K562 (cell line): ENCODE data around the gene KRTAP4-12.

Experiments used
- COPS2 ChIP-seq: fragments of 450-650 bp; conservative IDR thresholded peaks from 2 replicates; pipeline ENCODE4 v1.6.1; 2016; ENCODE audit warnings: mild to moderate bottlenecking, moderate library complexity
- FOS ChIP-seq: IDR thresholded peaks from 3 replicates; pipeline ENCODE4 v1.6.1; 2011; ENCODE audit not compliant: insufficient read length; ENCODE audit errors: extremely low read depth
- FOXM1 ChIP-seq, 2 experiments: fragments of 450-650 bp in 1 of 2; sonication (generic) in 1 of 2; formaldehyde crosslinking in 1 of 2; IDR thresholded peaks; 2 replicates each; pipeline versions ENCODE4 v1.6.1 to v1.9.0; 2017 to 2022; ENCODE audit warnings: low read depth in 2 of 2, mild to moderate bottlenecking in 2 of 2, missing genetic modification reagents in 1 of 2, moderate library complexity in 1 of 2
- KDM1A ChIP-seq, 2 experiments: fragments of 450-650 bp; IDR thresholded peaks; 2 replicates each; pipeline ENCODE4 v1.6.1; 2016; ENCODE audit warnings: mild to moderate bottlenecking in 2 of 2
- RFX5 ChIP-seq: IDR thresholded peaks from 2 replicates; pipeline ENCODE4 v1.6.1; 2011; ENCODE audit warnings: low read depth, mild to moderate bottlenecking, improper control_type of control experiment, low read length
- ZBTB17 ChIP-seq: fragments of 450-650 bp; formaldehyde crosslinking; IDR thresholded peaks from 2 replicates; pipeline ENCODE4 v1.4.0; 2020; ENCODE audit warnings: mild to moderate bottlenecking
- ZBTB8A ChIP-seq: fragments of 450-650 bp; IDR thresholded peaks from 2 replicates; pipeline ENCODE4 v1.6.1; 2018; ENCODE audit warnings: mild to moderate bottlenecking, moderate library complexity; ENCODE audit not compliant: partially characterized antibody
- ZNF12 ChIP-seq: sonication (generic); formaldehyde crosslinking; IDR thresholded peaks from 2 replicates; pipeline ENCODE4 v1.4.0; 2020; ENCODE audit warnings: mild to moderate bottlenecking, missing genetic modification reagents
- ZNF143 ChIP-seq: sonication (generic); formaldehyde crosslinking; IDR thresholded peaks from 2 replicates; pipeline ENCODE4 v1.9.0; 2022; ENCODE audit warnings: mild to moderate bottlenecking, missing genetic modification reagents
- ZNF324 ChIP-seq: fragments of 250-450 bp; sonication (Bioruptor Pico); IDR thresholded peaks from 2 replicates; pipeline ENCODE4 v1.4.0; 2020; ENCODE audit warnings: mild to moderate bottlenecking
- ZNF512 ChIP-seq: IDR thresholded peaks from 2 replicates; pipeline ENCODE4 v1.6.1; 2016; ENCODE audit warnings: missing genetic modification characterization, missing compliant biosample characterization
- TF ChIP-seq, protein P1 (sequence below): fragments of 150-350 bp; conservative IDR thresholded peaks from 2 replicates; pipeline ENCODE4 v1.6.1; 2014; ENCODE audit warnings: low read length
- TF ChIP-seq, protein P2 (sequence below), 3 experiments: IDR thresholded peaks in 2 of 3; conservative IDR thresholded peaks in 1 of 3; 2 replicates each; pipeline ENCODE4 v1.5.1; 2011 to 2012; ENCODE audit warnings: low read length in 3 of 3, mild to moderate bottlenecking in 3 of 3, control low read depth in 2 of 3, improper control_type of control experiment in 1 of 3, inconsistent platforms in 1 of 3, low read depth in 1 of 3, mixed read lengths in 1 of 3, moderate library complexity in 1 of 3; ENCODE audit not compliant: insufficient read depth in 2 of 3
- TF ChIP-seq, protein P3 (sequence below), 2 experiments: IDR thresholded peaks; 2 replicates each; pipeline ENCODE4 v1.6.1; 2012; ENCODE audit warnings: improper control_type of control experiment in 2 of 2, low read depth in 2 of 2, low read length in 2 of 2, borderline replicate concordance in 1 of 2

GRCh38 chr17:41141361-41141760 lies 17.4 kb upstream of the KRTAP4-12 start:
- TF ChIP-seq ZNF324 (CRISPR knock-in tag) (no peak), KDM1A (IDR thresholded peaks at IDR 0.05) (no peak), ZNF512 (tag) (no peak), ZBTB17 (CRISPR knock-in tag) (no peak), FOS (no peak), FOXM1 (IDR thresholded peaks at IDR 0.05; ENCODE audit: low read depth) (no peak), FOXM1 (CRISPR knock-in tag; IDR thresholded peaks at IDR 0.05; ENCODE audit: low read depth) (no peak), COPS2 (no peak), ZNF12 (no peak), ZNF143 (no peak), RFX5 (no peak), ZBTB8A (no peak)
- TF ChIP-seq, protein P1, sequence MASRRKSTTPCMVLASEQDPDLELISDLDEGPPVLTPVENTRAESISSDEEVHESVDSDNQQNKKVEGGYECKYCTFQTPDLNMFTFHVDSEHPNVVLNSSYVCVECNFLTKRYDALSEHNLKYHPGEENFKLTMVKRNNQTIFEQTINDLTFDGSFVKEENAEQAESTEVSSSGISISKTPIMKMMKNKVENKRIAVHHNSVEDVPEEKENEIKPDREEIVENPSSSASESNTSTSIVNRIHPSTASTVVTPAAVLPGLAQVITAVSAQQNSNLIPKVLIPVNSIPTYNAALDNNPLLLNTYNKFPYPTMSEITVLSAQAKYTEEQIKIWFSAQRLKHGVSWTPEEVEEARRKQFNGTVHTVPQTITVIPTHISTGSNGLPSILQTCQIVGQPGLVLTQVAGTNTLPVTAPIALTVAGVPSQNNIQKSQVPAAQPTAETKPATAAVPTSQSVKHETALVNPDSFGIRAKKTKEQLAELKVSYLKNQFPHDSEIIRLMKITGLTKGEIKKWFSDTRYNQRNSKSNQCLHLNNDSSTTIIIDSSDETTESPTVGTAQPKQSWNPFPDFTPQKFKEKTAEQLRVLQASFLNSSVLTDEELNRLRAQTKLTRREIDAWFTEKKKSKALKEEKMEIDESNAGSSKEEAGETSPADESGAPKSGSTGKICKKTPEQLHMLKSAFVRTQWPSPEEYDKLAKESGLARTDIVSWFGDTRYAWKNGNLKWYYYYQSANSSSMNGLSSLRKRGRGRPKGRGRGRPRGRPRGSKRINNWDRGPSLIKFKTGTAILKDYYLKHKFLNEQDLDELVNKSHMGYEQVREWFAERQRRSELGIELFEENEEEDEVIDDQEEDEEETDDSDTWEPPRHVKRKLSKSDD = no peak
- TF ChIP-seq, protein P2, sequence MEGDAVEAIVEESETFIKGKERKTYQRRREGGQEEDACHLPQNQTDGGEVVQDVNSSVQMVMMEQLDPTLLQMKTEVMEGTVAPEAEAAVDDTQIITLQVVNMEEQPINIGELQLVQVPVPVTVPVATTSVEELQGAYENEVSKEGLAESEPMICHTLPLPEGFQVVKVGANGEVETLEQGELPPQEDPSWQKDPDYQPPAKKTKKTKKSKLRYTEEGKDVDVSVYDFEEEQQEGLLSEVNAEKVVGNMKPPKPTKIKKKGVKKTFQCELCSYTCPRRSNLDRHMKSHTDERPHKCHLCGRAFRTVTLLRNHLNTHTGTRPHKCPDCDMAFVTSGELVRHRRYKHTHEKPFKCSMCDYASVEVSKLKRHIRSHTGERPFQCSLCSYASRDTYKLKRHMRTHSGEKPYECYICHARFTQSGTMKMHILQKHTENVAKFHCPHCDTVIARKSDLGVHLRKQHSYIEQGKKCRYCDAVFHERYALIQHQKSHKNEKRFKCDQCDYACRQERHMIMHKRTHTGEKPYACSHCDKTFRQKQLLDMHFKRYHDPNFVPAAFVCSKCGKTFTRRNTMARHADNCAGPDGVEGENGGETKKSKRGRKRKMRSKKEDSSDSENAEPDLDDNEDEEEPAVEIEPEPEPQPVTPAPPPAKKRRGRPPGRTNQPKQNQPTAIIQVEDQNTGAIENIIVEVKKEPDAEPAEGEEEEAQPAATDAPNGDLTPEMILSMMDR (IDR thresholded peaks at IDR 0.05 in 2 of 3, conservative IDR thresholded peaks at IDR 0.05 in 1 of 3; ENCODE audit: insufficient read depth in 2 of 3, low read depth in 1 of 3, low read length in 3 of 3) = no peak
- TF ChIP-seq, protein P3, sequence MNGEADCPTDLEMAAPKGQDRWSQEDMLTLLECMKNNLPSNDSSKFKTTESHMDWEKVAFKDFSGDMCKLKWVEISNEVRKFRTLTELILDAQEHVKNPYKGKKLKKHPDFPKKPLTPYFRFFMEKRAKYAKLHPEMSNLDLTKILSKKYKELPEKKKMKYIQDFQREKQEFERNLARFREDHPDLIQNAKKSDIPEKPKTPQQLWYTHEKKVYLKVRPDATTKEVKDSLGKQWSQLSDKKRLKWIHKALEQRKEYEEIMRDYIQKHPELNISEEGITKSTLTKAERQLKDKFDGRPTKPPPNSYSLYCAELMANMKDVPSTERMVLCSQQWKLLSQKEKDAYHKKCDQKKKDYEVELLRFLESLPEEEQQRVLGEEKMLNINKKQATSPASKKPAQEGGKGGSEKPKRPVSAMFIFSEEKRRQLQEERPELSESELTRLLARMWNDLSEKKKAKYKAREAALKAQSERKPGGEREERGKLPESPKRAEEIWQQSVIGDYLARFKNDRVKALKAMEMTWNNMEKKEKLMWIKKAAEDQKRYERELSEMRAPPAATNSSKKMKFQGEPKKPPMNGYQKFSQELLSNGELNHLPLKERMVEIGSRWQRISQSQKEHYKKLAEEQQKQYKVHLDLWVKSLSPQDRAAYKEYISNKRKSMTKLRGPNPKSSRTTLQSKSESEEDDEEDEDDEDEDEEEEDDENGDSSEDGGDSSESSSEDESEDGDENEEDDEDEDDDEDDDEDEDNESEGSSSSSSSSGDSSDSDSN (IDR thresholded peaks at IDR 0.05; ENCODE audit: borderline replicate concordance in 1 of 2, low read depth in 2 of 2, low read length in 2 of 2) = no peak
